SK-N-SH treated with all-trans-retinoic acid at 6 μM for 48 hours (cell line): Measurements from ENCODE around the gene GALNT17.

Source experiments
- ATAC-seq: fragments of 200-7000 bp; cut with Tn5 transposase; 3 replicates; pipeline ENCODE4 v1.9.1; 2020; ENCODE audit warnings: mild to moderate bottlenecking, moderate library complexity
- ARNTL ChIP-seq: fragments of 450-650 bp; formaldehyde crosslinking; IDR thresholded peaks from 2 replicates; pipeline ENCODE4 v1.5.0; 2020; ENCODE audit warnings: low read depth, mild to moderate bottlenecking, moderate library complexity, borderline replicate concordance
- BACH2 ChIP-seq: fragments of 250-450 bp; sonication (Bioruptor Pico); IDR thresholded peaks from 2 replicates; pipeline ENCODE4 v1.9.0; 2021; ENCODE audit warnings: mild to moderate bottlenecking, borderline replicate concordance
- CSDC2 ChIP-seq: fragments of 250-450 bp; sonication (Bioruptor Pico); IDR thresholded peaks from 2 replicates; pipeline ENCODE4 v1.5.0; 2020; ENCODE audit warnings: mild to moderate bottlenecking, moderate library complexity
- ESRRG ChIP-seq: fragments of 250-450 bp; sonication (Bioruptor Pico); IDR thresholded peaks from 2 replicates; pipeline ENCODE4 v1.6.1; 2021; ENCODE audit warnings: mild to moderate bottlenecking
- GLIS3 ChIP-seq: fragments of 250-450 bp; sonication (Bioruptor Pico); IDR thresholded peaks from 2 replicates; pipeline ENCODE4 v1.5.0; 2020; ENCODE audit warnings: mild to moderate bottlenecking, moderate library complexity
- ISL1 ChIP-seq: fragments of 250-450 bp; sonication (Bioruptor Pico); IDR thresholded peaks from 2 replicates; pipeline ENCODE4 v2.1.2; 2022; ENCODE audit warnings: mild to moderate bottlenecking, moderate library complexity
- OSR1 ChIP-seq: fragments of 250-450 bp; sonication (Bioruptor Pico); IDR thresholded peaks from 2 replicates; pipeline ENCODE4 v1.8.0; 2022; ENCODE audit warnings: moderate library complexity, mild to moderate bottlenecking, inconsistent platforms
- PPARA ChIP-seq: fragments of 250-450 bp; sonication (Bioruptor Pico); IDR thresholded peaks from 2 replicates; pipeline ENCODE4 v1.5.0; 2020; ENCODE audit warnings: mild to moderate bottlenecking, borderline replicate concordance
- RARB ChIP-seq: fragments of 250-450 bp; sonication (Bioruptor Pico); IDR thresholded peaks from 2 replicates; pipeline ENCODE4 v1.8.0; 2021; ENCODE audit warnings: mild to moderate bottlenecking, moderate library complexity
- SNAI2 ChIP-seq: fragments of 250-450 bp; sonication (Bioruptor Pico); IDR thresholded peaks from 2 replicates; pipeline ENCODE4 v1.5.0; 2020; ENCODE audit warnings: mild to moderate bottlenecking, moderate library complexity
- TCF4 ChIP-seq: fragments of 250-450 bp; sonication (Bioruptor Pico); IDR thresholded peaks from 2 replicates; pipeline ENCODE4 v1.8.0; 2021; ENCODE audit warnings: mild to moderate bottlenecking, moderate library complexity, borderline replicate concordance
- TOX ChIP-seq: fragments of 250-450 bp; sonication (Bioruptor Pico); IDR thresholded peaks from 2 replicates; pipeline ENCODE4 v1.8.0; 2021; ENCODE audit warnings: mild to moderate bottlenecking, moderate library complexity, borderline replicate concordance
- ZC3H10 ChIP-seq: fragments of 250-450 bp; sonication (Bioruptor Pico); IDR thresholded peaks from 2 replicates; pipeline ENCODE4 v1.5.1; 2021; ENCODE audit warnings: mild to moderate bottlenecking, moderate library complexity
- ZFP30 ChIP-seq: fragments of 450-650 bp; formaldehyde crosslinking; IDR thresholded peaks from 2 replicates; pipeline ENCODE4 v1.5.0; 2022; ENCODE audit warnings: mild to moderate bottlenecking, moderate library complexity
- ZNF565 ChIP-seq: fragments of 450-650 bp; formaldehyde crosslinking; conservative IDR thresholded peaks from 2 replicates; pipeline ENCODE4 v1.5.0; 2020; ENCODE audit warnings: low read depth, mild to moderate bottlenecking, moderate library complexity
- ZNF70 ChIP-seq: fragments of 450-650 bp; formaldehyde crosslinking; IDR thresholded peaks from 2 replicates; pipeline ENCODE4 v1.5.0; 2020; ENCODE audit warnings: mild to moderate bottlenecking, moderate library complexity
- ZNF8 ChIP-seq: fragments of 450-650 bp; formaldehyde crosslinking; IDR thresholded peaks from 2 replicates; pipeline ENCODE4 v1.5.0; 2020; ENCODE audit warnings: mild to moderate bottlenecking, moderate library complexity
- TF ChIP-seq, protein P1 (sequence below): fragments of 250-450 bp; sonication (Bioruptor Pico); IDR thresholded peaks from 2 replicates; pipeline ENCODE4 v1.8.0; 2020; ENCODE audit warnings: mild to moderate bottlenecking, moderate library complexity, borderline replicate concordance
- TF ChIP-seq, protein P2 (sequence below): fragments of 250-450 bp; sonication (Bioruptor Pico); IDR thresholded peaks from 2 replicates; pipeline ENCODE4 v1.8.0; 2021; ENCODE audit warnings: low read depth, mild to moderate bottlenecking, moderate library complexity, borderline replicate concordance
- TF ChIP-seq, protein P3 (sequence below): fragments of 250-450 bp; sonication (Bioruptor Pico); IDR thresholded peaks from 2 replicates; pipeline ENCODE4 v1.5.1; 2020; ENCODE audit warnings: low read depth, mild to moderate bottlenecking, moderate library complexity
- TF ChIP-seq, protein P4 (sequence below): fragments of 250-450 bp; sonication (Bioruptor Pico); IDR thresholded peaks from 2 replicates; pipeline ENCODE4 v1.5.1; 2021; ENCODE audit warnings: mild to moderate bottlenecking, moderate library complexity

The GALNT17 gene

DNA sequence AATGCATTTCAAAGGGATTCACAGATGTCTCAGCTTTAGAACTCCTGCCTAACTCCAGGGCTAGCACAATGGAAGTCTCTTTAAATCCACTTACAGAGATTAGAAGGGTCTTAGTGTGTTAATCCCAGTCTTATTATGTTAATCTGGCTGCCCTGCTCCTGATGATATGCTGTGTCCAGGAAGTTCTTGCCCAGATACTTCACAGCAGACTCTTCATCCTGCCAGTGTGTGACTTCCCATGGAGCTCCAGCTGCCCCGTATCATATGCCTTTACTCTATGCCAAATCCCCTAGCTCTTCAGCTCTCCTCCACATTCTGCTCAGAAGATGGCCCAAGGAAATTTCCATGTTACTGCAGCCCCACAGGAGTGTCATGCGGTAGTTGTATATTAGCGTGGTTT, 533.8 kb downstream of the GALNT17 start:
- TF ChIP-seq, protein P1, sequence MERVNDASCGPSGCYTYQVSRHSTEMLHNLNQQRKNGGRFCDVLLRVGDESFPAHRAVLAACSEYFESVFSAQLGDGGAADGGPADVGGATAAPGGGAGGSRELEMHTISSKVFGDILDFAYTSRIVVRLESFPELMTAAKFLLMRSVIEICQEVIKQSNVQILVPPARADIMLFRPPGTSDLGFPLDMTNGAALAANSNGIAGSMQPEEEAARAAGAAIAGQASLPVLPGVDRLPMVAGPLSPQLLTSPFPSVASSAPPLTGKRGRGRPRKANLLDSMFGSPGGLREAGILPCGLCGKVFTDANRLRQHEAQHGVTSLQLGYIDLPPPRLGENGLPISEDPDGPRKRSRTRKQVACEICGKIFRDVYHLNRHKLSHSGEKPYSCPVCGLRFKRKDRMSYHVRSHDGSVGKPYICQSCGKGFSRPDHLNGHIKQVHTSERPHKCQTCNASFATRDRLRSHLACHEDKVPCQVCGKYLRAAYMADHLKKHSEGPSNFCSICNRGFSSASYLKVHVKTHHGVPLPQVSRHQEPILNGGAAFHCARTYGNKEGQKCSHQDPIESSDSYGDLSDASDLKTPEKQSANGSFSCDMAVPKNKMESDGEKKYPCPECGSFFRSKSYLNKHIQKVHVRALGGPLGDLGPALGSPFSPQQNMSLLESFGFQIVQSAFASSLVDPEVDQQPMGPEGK (CRISPR knock-in tag) = no peak
- TF ChIP-seq ZNF8 (CRISPR knock-in tag) = no peak
- ATAC-seq = no peak

DNA sequence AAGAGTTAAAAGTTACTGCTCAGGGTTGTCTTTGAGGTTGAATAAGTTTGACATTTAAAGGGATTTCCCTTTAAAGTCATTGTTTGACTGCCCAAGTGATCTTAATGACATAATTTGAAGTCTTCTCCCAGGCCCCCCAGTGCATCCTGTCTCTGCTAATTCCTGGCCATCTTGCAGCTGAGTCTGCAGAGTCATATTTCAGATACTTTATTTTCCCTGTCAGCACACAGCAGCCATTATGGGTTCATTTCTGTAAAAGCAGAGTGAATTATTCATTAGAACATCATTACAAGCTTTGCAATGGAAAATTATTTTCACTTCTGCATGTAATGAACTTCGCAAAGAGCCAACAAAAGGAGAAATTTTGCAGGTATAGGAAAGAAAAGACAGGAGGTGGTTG, 536.6 kb downstream of the GALNT17 start:
- no peak for ATAC-seq
- TF ChIP-seq PPARA (CRISPR knock-in tag) (no peak), SNAI2 (CRISPR knock-in tag) (no peak), BACH2 (no peak), TOX (CRISPR knock-in tag) (no peak), OSR1 (CRISPR knock-in tag) (no peak), ARNTL (CRISPR knock-in tag) (no peak), ESRRG (CRISPR knock-in tag) (no peak)
- TF ChIP-seq, protein P2, sequence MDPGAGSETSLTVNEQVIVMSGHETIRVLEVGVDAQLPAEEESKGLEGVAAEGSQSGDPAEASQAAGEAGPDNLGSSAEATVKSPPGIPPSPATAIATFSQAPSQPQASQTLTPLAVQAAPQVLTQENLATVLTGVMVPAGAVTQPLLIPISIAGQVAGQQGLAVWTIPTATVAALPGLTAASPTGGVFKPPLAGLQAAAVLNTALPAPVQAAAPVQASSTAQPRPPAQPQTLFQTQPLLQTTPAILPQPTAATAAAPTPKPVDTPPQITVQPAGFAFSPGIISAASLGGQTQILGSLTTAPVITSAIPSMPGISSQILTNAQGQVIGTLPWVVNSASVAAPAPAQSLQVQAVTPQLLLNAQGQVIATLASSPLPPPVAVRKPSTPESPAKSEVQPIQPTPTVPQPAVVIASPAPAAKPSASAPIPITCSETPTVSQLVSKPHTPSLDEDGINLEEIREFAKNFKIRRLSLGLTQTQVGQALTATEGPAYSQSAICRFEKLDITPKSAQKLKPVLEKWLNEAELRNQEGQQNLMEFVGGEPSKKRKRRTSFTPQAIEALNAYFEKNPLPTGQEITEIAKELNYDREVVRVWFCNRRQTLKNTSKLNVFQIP (CRISPR knock-in tag) = no peak
- TF ChIP-seq, protein P1 (CRISPR knock-in tag) = no peak
- TF ChIP-seq, protein P3, sequence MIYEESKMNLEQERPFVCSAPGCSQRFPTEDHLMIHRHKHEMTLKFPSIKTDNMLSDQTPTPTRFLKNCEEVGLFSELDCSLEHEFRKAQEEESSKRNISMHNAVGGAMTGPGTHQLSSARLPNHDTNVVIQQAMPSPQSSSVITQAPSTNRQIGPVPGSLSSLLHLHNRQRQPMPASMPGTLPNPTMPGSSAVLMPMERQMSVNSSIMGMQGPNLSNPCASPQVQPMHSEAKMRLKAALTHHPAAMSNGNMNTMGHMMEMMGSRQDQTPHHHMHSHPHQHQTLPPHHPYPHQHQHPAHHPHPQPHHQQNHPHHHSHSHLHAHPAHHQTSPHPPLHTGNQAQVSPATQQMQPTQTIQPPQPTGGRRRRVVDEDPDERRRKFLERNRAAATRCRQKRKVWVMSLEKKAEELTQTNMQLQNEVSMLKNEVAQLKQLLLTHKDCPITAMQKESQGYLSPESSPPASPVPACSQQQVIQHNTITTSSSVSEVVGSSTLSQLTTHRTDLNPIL (CRISPR knock-in tag) = no peak

DNA sequence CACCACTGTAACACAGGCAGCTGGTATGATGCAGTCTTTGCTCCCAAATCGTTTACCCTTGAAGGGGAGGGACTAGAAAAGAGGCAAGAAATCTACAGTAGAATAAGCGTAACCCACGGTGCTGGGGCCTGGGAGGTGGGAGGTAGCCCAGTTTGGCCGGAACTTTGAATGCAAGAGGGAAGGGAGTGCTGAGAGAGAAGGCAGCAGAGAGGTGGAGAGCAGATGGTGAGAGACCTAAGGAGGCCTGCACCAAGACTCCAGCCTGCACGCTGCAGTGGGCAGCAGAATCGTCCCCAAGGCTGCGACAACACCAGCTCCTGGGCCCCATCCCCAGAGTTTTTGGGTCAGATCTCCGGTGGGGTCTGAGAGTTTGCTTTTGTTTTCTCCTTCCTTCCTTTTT, 547.5 kb downstream of the GALNT17 start:
- no peak for TF ChIP-seq CSDC2 (CRISPR knock-in tag)
- no peak for TF ChIP-seq ESRRG (CRISPR knock-in tag)
- TF ChIP-seq, protein P4, sequence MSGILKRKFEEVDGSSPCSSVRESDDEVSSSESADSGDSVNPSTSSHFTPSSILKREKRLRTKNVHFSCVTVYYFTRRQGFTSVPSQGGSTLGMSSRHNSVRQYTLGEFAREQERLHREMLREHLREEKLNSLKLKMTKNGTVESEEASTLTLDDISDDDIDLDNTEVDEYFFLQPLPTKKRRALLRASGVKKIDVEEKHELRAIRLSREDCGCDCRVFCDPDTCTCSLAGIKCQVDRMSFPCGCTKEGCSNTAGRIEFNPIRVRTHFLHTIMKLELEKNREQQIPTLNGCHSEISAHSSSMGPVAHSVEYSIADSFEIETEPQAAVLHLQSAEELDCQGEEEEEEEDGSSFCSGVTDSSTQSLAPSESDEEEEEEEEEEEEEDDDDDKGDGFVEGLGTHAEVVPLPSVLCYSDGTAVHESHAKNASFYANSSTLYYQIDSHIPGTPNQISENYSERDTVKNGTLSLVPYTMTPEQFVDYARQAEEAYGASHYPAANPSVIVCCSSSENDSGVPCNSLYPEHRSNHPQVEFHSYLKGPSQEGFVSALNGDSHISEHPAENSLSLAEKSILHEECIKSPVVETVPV = no peak
- TF ChIP-seq ZNF70 = no peak
- TF ChIP-seq ZNF8 (CRISPR knock-in tag) = no peak
- no peak for TF ChIP-seq OSR1 (CRISPR knock-in tag)
- no peak for TF ChIP-seq GLIS3 (CRISPR knock-in tag)
- TF ChIP-seq ISL1 (CRISPR knock-in tag) = no peak
- no peak for TF ChIP-seq TOX (CRISPR knock-in tag)
- TF ChIP-seq, all 23 proteins: peak for 0
- no peak for ATAC-seq

DNA sequence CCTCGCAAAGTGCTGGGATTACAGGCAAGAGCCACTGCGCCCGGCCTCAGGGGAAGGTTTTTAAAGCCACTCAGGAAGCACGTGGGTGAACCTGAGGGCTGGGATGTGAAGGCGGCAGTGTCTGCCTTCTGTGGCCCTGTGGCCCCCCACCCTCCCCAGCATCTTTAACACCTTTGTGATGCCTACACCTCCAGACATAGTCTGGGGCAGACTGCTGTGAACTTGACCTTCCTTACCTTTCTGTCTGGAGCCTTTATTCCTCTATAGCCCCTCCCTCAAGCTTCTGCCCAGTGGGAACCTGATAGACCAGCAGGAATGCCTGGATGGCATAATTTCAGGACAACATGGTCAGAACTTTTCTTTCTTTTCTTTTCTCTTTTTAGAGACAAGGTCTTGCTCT, 550.2 kb downstream of the GALNT17 start:
- no peak for TF ChIP-seq ZNF70
- no peak for TF ChIP-seq OSR1 (CRISPR knock-in tag)
- no peak for TF ChIP-seq ZFP30 (CRISPR knock-in tag)
- TF ChIP-seq, protein P3 (CRISPR knock-in tag) = no peak
- TF ChIP-seq, protein P2 (CRISPR knock-in tag) = no peak
- TF ChIP-seq ZNF565 (CRISPR knock-in tag) = no peak
- TF ChIP-seq, protein P1 (CRISPR knock-in tag) = no peak
- no peak for TF ChIP-seq RARB
- TF ChIP-seq ISL1 (CRISPR knock-in tag) = no peak
- TF ChIP-seq ZC3H10 (CRISPR knock-in tag) = no peak
- TF ChIP-seq TCF4 = no peak
- TF ChIP-seq BACH2 = no peak
- no peak for TF ChIP-seq ESRRG (CRISPR knock-in tag)
- no peak for ATAC-seq
